ENCODE measurements around the gene CADM4. TPM values are rescaled to one million over a fixed set of nuclear protein-coding genes. Genes with fewer than 3 reads are reported as not detected.

The CADM4 gene
- total and polyA plus RNA-seq, 9 of the 15 experiments (the other 6 are each of a cell fraction or from before 2014, with no cell fraction given), result 0.03 to 4.6 (median 1.3) TPM

- peak; percentile 61 for TF ChIP-seq TFAP4 (CRISPR knock-in tag; IDR thresholded peaks at IDR 0.05; ENCODE audit: borderline replicate concordance)
- no peak for TF ChIP-seq ZNF311 (CRISPR knock-in tag; IDR thresholded peaks at IDR 0.05)
- TF ChIP-seq JUN (IDR thresholded peaks at IDR 0.05; ENCODE audit: borderline replicate concordance, low read depth, low read length), result no peak
- TF ChIP-seq JUN (CRISPR knock-in tag; IDR thresholded peaks at IDR 0.05; ENCODE audit: borderline replicate concordance), result no peak
- TF ChIP-seq ZNF253 (CRISPR knock-in tag; conservative IDR thresholded peaks at IDR 0.05), result no peak
- no peak for TF ChIP-seq ZNF584 (CRISPR knock-in tag; IDR thresholded peaks at IDR 0.05; ENCODE audit: low read depth)
- no peak for TF ChIP-seq TSHZ1 (CRISPR knock-in tag; IDR thresholded peaks at IDR 0.05)
- no peak for TF ChIP-seq SMARCB1 (IDR thresholded peaks at IDR 0.05; ENCODE audit: insufficient read length, low read depth)
- TF ChIP-seq ZHX1 (conservative IDR thresholded peaks at IDR 0.05; ENCODE audit: low read length), result no peak
- TF ChIP-seq RBFOX2 (IDR thresholded peaks at IDR 0.05; ENCODE audit: low read depth, low read length), result peak; percentile 48
- no peak for TF ChIP-seq ZNF449 (CRISPR knock-in tag; IDR thresholded peaks at IDR 0.05)
- peak; percentile 43; the same call in 1 of the 2 replicates for TF ChIP-seq ELF4 (CRISPR knock-in tag; IDR thresholded peaks at IDR 0.05)
- peak; percentile 17; the same call in 1 of the 2 replicates for TF ChIP-seq NFIC (IDR thresholded peaks at IDR 0.05)
- TF ChIP-seq ZNF184 (CRISPR knock-in tag; IDR thresholded peaks at IDR 0.05), result no peak
- TF ChIP-seq MECOM (CRISPR knock-in tag; IDR thresholded peaks at IDR 0.05), result no peak
- TF ChIP-seq HOXB6 (CRISPR knock-in tag; IDR thresholded peaks at IDR 0.05; ENCODE audit: borderline replicate concordance), result no peak
- TF ChIP-seq NR2C2 (CRISPR knock-in tag; IDR thresholded peaks at IDR 0.05), result 0 out of 2 replicates have a peak, but pooled peaks have one; percentile 17
- TF ChIP-seq NR2C2 (tag; IDR thresholded peaks at IDR 0.05), result no peak
- TF ChIP-seq KAT8 (IDR thresholded peaks at IDR 0.05; ENCODE audit: low read depth), result no peak
- no peak for TF ChIP-seq ZNF551 (CRISPR knock-in tag; IDR thresholded peaks at IDR 0.05)
These were observed at the start of gene CADM4 (continued) for GRCh38 chr19:43639519-43640423.
